GM12878 (cell line): ENCODE results near the gene FAM76B. TPM values are rescaled to one million over a fixed set of nuclear protein-coding genes. Genes with fewer than 3 reads are reported as not detected.

Experiments used
- ATAC-seq: fragments of 200-7000 bp; cut with Tn5 transposase; 3 replicates; pipeline ENCODE4 v1.9.1; 2020; ENCODE audit warnings: mild to moderate bottlenecking, moderate library complexity
- BruUV-seq: library from RNA; stranded (reverse); fragments of 400-500 nt; replicated peaks from 2 replicates; lab custom pipeline; 2021; lab: Mats Ljungman, UMichigan
- CTCF ChIA-PET: fragments of 300-600 bp; sonication (Branson Sonifier 250); formaldehyde crosslinking; extraction: SDS; loops from one replicate; lab custom pipeline; 2021; ENCODE audit warnings: inconsistent platforms; lab: Yijun Ruan, JAX
- POLR2A ChIA-PET: fragments of 350-600 bp; formaldehyde crosslinking; extraction: SDS; loops from one replicate; lab custom pipeline; 2021; ENCODE audit warnings: inconsistent platforms; lab: Charles Lee
- RAD21 ChIA-PET: fragments of 300-600 bp; sonication (Branson Sonifier 250); formaldehyde crosslinking; loops from one replicate; lab custom pipeline; 2023; ENCODE audit warnings: antibody characterized with exemption; ENCODE audit not compliant: unreplicated experiment; lab: Charles Lee
- SMC1A ChIA-PET: fragments of 300-600 bp; sonication (Branson Sonifier 250); formaldehyde crosslinking; loops from one replicate; lab custom pipeline; 2023; ENCODE audit not compliant: unreplicated experiment, uncharacterized antibody; lab: Charles Lee
- DNase-seq: peaks from one replicate; pipeline ENCODE4 v3.0.0-alpha.2; 2011; ENCODE audit warnings: low read depth, low spot score
- FAIRE-seq: peaks from 3 replicates; lab custom pipeline; 2011; peaks lifted over from hg19 to GRCh38; lab: Jason Lieb, UNC
- H2AFZ ChIP-seq: 2 replicates; pipeline ENCODE4 v1.6.0; 2011; ENCODE audit warnings: low read depth, low read length, control low read depth; ENCODE audit not compliant: control insufficient read depth
- H3K27ac ChIP-seq: 2 replicates; pipeline ENCODE4 v1.5.1; 2011; ENCODE audit warnings: control low read depth; ENCODE audit not compliant: control insufficient read depth, insufficient read depth
- H3K27me3 ChIP-seq, 2 experiments: replicated peaks in 1 of 2; 2 replicates each; pipeline versions ENCODE4 v1.6.0 to v1.6.1; 2011; ENCODE audit warnings: low read length in 1 of 2; ENCODE audit not compliant: control insufficient read depth in 2 of 2, insufficient read depth in 2 of 2
- H3K36me3 ChIP-seq, 2 experiments: 2 replicates each; pipeline ENCODE4 v1.5.1; 2011; ENCODE audit warnings: low read length in 1 of 2; ENCODE audit not compliant: control insufficient read depth in 2 of 2, insufficient read depth in 2 of 2
- H3K4me1 ChIP-seq: 2 replicates; pipeline ENCODE4 v1.6.1; 2011; ENCODE audit warnings: mild to moderate bottlenecking, low read length, moderate library complexity, mixed read lengths; ENCODE audit not compliant: control insufficient read depth, insufficient read depth
- H3K4me2 ChIP-seq: 2 replicates; pipeline ENCODE4 v1.6.0; 2011; ENCODE audit warnings: control low read depth; ENCODE audit not compliant: control insufficient read depth, insufficient read depth
- H3K4me3 ChIP-seq: fragments of 200-600 bp; sonication (generic); 2 replicates; pipeline ENCODE4 v1.5.1; 2016
- H3K79me2 ChIP-seq: 2 replicates; pipeline ENCODE4 v1.6.0; 2011; ENCODE audit warnings: low read length; ENCODE audit not compliant: control insufficient read depth, insufficient read depth
- H3K9ac ChIP-seq: 2 replicates; pipeline ENCODE4 v1.8.0; 2011; ENCODE audit warnings: low read length, control low read depth, mixed read lengths; ENCODE audit not compliant: control insufficient read depth, insufficient read depth
- H3K9me3 ChIP-seq: replicated peaks from 3 replicates; pipeline ENCODE4 v1.5.1; 2011; ENCODE audit warnings: mild to moderate bottlenecking, low read length; ENCODE audit not compliant: control insufficient read depth, insufficient read depth
- H4K20me1 ChIP-seq: 2 replicates; pipeline ENCODE4 v1.6.0; 2011; ENCODE audit not compliant: control insufficient read depth, insufficient read depth
- MLLT1 ChIP-seq: fragments of 450-650 bp; IDR thresholded peaks from 2 replicates; pipeline ENCODE4 v1.6.1; 2016; ENCODE audit warnings: mild to moderate bottlenecking
- REST ChIP-seq: IDR thresholded peaks from 2 replicates; pipeline ENCODE4 v1.6.1; 2012; ENCODE audit warnings: mild to moderate bottlenecking, low read depth, low read length
- WGBS: methylation state at CpG from one replicate; pipeline ENCODE4 v1.1.6; 2016; ENCODE audit warnings: low lambda C conversion rate; ENCODE audit not compliant: insufficient replicate concordance, insufficient coverage; ENCODE audit errors: missing lambda C conversion rate; 5-methylcytosine and 5-hydroxymethylcytosine counted together
- in situ Hi-C: fragments of 300-500 bp; cut with MboI; formaldehyde crosslinking; loops from 9 replicates; pipeline ENCODE4 v1.14.3; 2018; ENCODE audit warnings: mixed read lengths
- intact Hi-C: fragments of 100-400 bp; cut with micrococcal nuclease; formaldehyde crosslinking; loops from one replicate; pipeline ENCODE4 v1.14.2; 2022; ENCODE audit not compliant: unreplicated experiment
- polyA plus RNA-seq, 11 experiments: library from polyadenylated mRNA; depleted of rRNA in 4 of 11; unstranded in 6 of 11; stranded (reverse) in 5 of 11; fragments of >200 nt; fragmentation: Nextera tagmentation in 4 of 11; fragmentation: Illumina TruSeq in 1 of 11; extraction: Ambion mirVana in 4 of 11; extraction: Trizol in 1 of 11; gene quantifications; 1 replicate in 1 of 11; 2 replicates in 10 of 11; pipeline versions ENCODE4 v1.2.1 to v1.2.3, GENCODE V29; 2011 to 2016; ENCODE audit warnings: inconsistent platforms in 2 of 11, missing spikeins in 2 of 11, low read depth in 1 of 11
- total RNA-seq, 4 experiments: library from RNA; depleted of rRNA in 3 of 4; stranded (reverse); fragments of >200 nt in 3 of 4; fragmentation: Illumina TruSeq in 1 of 4; extraction: Trizol in 1 of 4; gene quantifications; 2 replicates each; pipeline versions ENCODE4 v1.2.1 to v1.2.3, GENCODE V29; 2013 to 2021

FAM76B gene
- total and polyA plus RNA-seq, 10 of the 15 experiments (the other 5 are each of a cell fraction or from before 2014, with no cell fraction given): 13.5 to 56.8 (median 28.4) TPM

- BruUV-seq: no TSS peak
- ChIA-PET POLR2A (interaction anchor here (0.6 to 5.5 kb wide), 9 partner anchors 10 to 725 kb away, joined by 3 to 23 read pairs (median 3); partner anchors contain the start of genes MAML2 and SRSF8), RAD21 (interaction anchor here (0.7 to 2.3 kb wide), 2 partner anchors 129 to 639 kb away, joined by 3 to 20 read pairs; no protein-coding TSS in a partner anchor)
- Histone ChIP-seq H3K4me1 (0 out of 2 replicates have a peak, but pooled peaks cover 3% of the 10 kb centered on the region), H3K27me3 (no peaks in the 10 kb centered on the region), H3K27ac (no peak overlapping the region), H4K20me1 (no peaks in the 10 kb centered on the region), H3K4me2 (peak overlapping the region; percentile 46)
- 97% methylated on average over 7 of the region's 7 CpGs for WGBS
- no peak for DNase-seq
- in situ Hi-C loops (loop anchor here (5.0 kb wide), 1 partner anchor 595 kb away; the partner anchor contains the start of gene CCDC82), intact Hi-C loops (loop anchor here (5.0 kb wide), 2 partner anchors 130 to 635 kb away; partner anchors contain the start of gene MTMR2)
- peak; percentile 80 for TF ChIP-seq MLLT1
- TF ChIP-seq REST: no peak
- TF ChIP-seq, all 136 proteins: peak for 1
- ATAC-seq (no peak), FAIRE-seq (no peak)
- Histone ChIP-seq H3K9ac (no peak overlapping the region), H3K79me2 (peaks cover 82% of the 10 kb centered on the region), H2AFZ (no peak overlapping the region), H3K4me3 (peak overlapping the region; percentile 87; the same call in 1 of the 2 replicates), H3K9me3 (no peaks in the 10 kb centered on the region), H3K36me3 (no peaks in the 10 kb centered on the region)
- ChIA-PET SMC1A (interaction anchor here (0.6 to 5.6 kb wide), 11 partner anchors 14 to 601 kb away, joined by 3 to 37 read pairs (median 3); no protein-coding TSS in a partner anchor), CTCF (interaction anchor here (0.7 to 2.8 kb wide), 8 partner anchors 8 to 714 kb away, joined by 3 to 15 read pairs (median 6); no protein-coding TSS in a partner anchor)
Observed at GRCh38 chr11:95792700-95793099, 3.1 kb upstream of the FAM76B start.
